H1 (cell line): Measurements from ENCODE around the gene PRMT2. TPM values are rescaled to one million over a fixed set of nuclear protein-coding genes. Genes with fewer than 3 reads are reported as not detected.

Source experiments
- CTCF ChIA-PET: fragments of 300-600 bp; sonication (Branson Sonifier 250); formaldehyde crosslinking; loops from one replicate; lab custom pipeline; 2021; ENCODE audit not compliant: partially characterized antibody; lab: Charles Lee
- POLR2A ChIA-PET: fragments of 300-600 bp; sonication (Branson Sonifier 250); formaldehyde crosslinking; loops from one replicate; lab custom pipeline; 2021; ENCODE audit warnings: inconsistent platforms; ENCODE audit not compliant: partially characterized antibody; lab: Charles Lee
- DNase-seq, 2 experiments: peaks; one replicate each; pipeline versions ENCODE4 v3.0.0 to v3.0.0-alpha.2; 2010 to 2022; ENCODE audit warnings: low spot score in 2 of 2, low read depth in 1 of 2, mixed read lengths in 1 of 2
- FAIRE-seq: peaks from 2 replicates; lab custom pipeline; 2011; peaks lifted over from hg19 to GRCh38; lab: Jason Lieb, UNC
- H2AFZ ChIP-seq: 2 replicates; pipeline ENCODE4 v1.8.1; 2012; ENCODE audit warnings: low read length, inconsistent platforms
- H2AK5ac ChIP-seq: 2 replicates; pipeline ENCODE4 v1.6.1; 2013; ENCODE audit warnings: low read depth, low read length
- H2BK120ac ChIP-seq: replicated peaks from 2 replicates; pipeline ENCODE3; 2013; ENCODE audit warnings: low read depth, low read length, inconsistent platforms
- H2BK12ac ChIP-seq: 2 replicates; pipeline ENCODE4 v1.6.1; 2013; ENCODE audit warnings: low read depth, low read length
- H2BK15ac ChIP-seq: 2 replicates; pipeline ENCODE4 v1.6.1; 2013; ENCODE audit warnings: low read length
- H2BK20ac ChIP-seq: 2 replicates; pipeline ENCODE4 v1.6.1; 2013; ENCODE audit warnings: low read length
- H2BK5ac ChIP-seq: 2 replicates; pipeline ENCODE4 v1.6.1; 2013; ENCODE audit warnings: low read depth, low read length
- H3K14ac ChIP-seq: 2 replicates; pipeline ENCODE4 v1.6.1; 2013; ENCODE audit warnings: inconsistent platforms; ENCODE audit not compliant: insufficient read length
- H3K18ac ChIP-seq: 2 replicates; pipeline ENCODE4 v1.6.1; 2013; ENCODE audit warnings: low read length; ENCODE audit errors: extremely low read depth
- H3K23ac ChIP-seq: 2 replicates; pipeline ENCODE4 v1.6.1; 2013; ENCODE audit warnings: inconsistent platforms; ENCODE audit not compliant: insufficient read length
- H3K23me2 ChIP-seq: 2 replicates; pipeline ENCODE4 v1.6.1; 2013; ENCODE audit warnings: low read depth, low read length
- H3K27ac ChIP-seq: 2 replicates; pipeline ENCODE4 v1.6.1; 2011; ENCODE audit warnings: low read depth, low read length, inconsistent platforms
- H3K27me3 ChIP-seq, 4 experiments: replicated peaks in 1 of 4; 1 replicate in 1 of 4; 2 replicates in 3 of 4; pipeline versions ENCODE4 v1.6.1 to v1.8.1; 2011 to 2013; ENCODE audit warnings: low read length in 3 of 4, mild to moderate bottlenecking in 3 of 4, inconsistent platforms in 2 of 4, mixed read lengths in 2 of 4, moderate library complexity in 1 of 4; ENCODE audit not compliant: control insufficient read depth in 3 of 4, insufficient read depth in 3 of 4; ENCODE audit errors: extremely low read depth in 1 of 4
- H3K36me3 ChIP-seq, 4 experiments: 2 replicates each; pipeline versions ENCODE4 v1.6.1 to v1.8.1; 2011 to 2013; ENCODE audit warnings: mild to moderate bottlenecking in 4 of 4, low read length in 3 of 4, moderate library complexity in 2 of 4, control low read depth in 1 of 4, inconsistent platforms in 1 of 4; ENCODE audit not compliant: insufficient read depth in 4 of 4, control insufficient read depth in 2 of 4
- H3K4ac ChIP-seq: replicated peaks from 2 replicates; pipeline ENCODE3; 2013; ENCODE audit warnings: low read length, low read depth, mixed read lengths, inconsistent platforms; ENCODE audit not compliant: insufficient read length
- H3K4me1 ChIP-seq, 4 experiments: replicated peaks in 1 of 4; 1 replicate in 1 of 4; 2 replicates in 3 of 4; pipeline versions ENCODE4 v1.6.1 to v1.8.1; 2011 to 2013; ENCODE audit warnings: low read length in 3 of 4, inconsistent platforms in 2 of 4, mixed read lengths in 1 of 4; ENCODE audit not compliant: insufficient read depth in 4 of 4, control insufficient read depth in 3 of 4
- H3K4me2 ChIP-seq, 2 experiments: 2 replicates each; pipeline versions ENCODE4 v1.6.1 to v1.8.1; 2011 to 2013; ENCODE audit warnings: low read depth in 2 of 2, low read length in 2 of 2, control low read depth in 1 of 2, inconsistent platforms in 1 of 2, mild to moderate bottlenecking in 1 of 2; ENCODE audit not compliant: insufficient read depth in 1 of 2
- H3K4me3 ChIP-seq, 4 experiments: fragments of 200-600, 300-600 bp in 1 of 4; sonication (generic), shearing (Covaris generic), sonication (Bioruptor Twin) in 1 of 4; 2 replicates each; pipeline versions ENCODE4 v1.5.1 to v1.8.1; 2011 to 2016; ENCODE audit warnings: low read length in 4 of 4, low read depth in 3 of 4, control low read depth in 2 of 4, inconsistent platforms in 2 of 4, mild to moderate bottlenecking in 2 of 4, mixed read lengths in 1 of 4, moderate library complexity in 1 of 4; ENCODE audit not compliant: insufficient read depth in 2 of 4; ENCODE audit errors: extremely low read depth in 1 of 4
- H3K56ac ChIP-seq: replicated peaks from 2 replicates; pipeline ENCODE3; 2013; ENCODE audit warnings: low read depth, mild to moderate bottlenecking, mixed read lengths, low read length, inconsistent platforms; ENCODE audit not compliant: insufficient read length
- H3K79me1 ChIP-seq: 2 replicates; pipeline ENCODE4 v1.6.1; 2013; ENCODE audit warnings: low read depth, low read length, control low read depth
- H3K79me2 ChIP-seq, 2 experiments: 2 replicates each; pipeline versions ENCODE4 v1.6.1 to v1.8.1; 2012 to 2013; ENCODE audit warnings: low read length in 2 of 2, mild to moderate bottlenecking in 2 of 2, inconsistent platforms in 1 of 2; ENCODE audit not compliant: insufficient read depth in 2 of 2, control insufficient read depth in 1 of 2
- H3K9ac ChIP-seq, 4 experiments: replicated peaks in 1 of 4; 1 replicate in 1 of 4; 2 replicates in 3 of 4; pipeline versions ENCODE4 v1.6.1 to v1.8.1; 2011 to 2013; ENCODE audit warnings: low read depth in 3 of 4, low read length in 3 of 4, control low read depth in 2 of 4, mild to moderate bottlenecking in 2 of 4, moderate library complexity in 2 of 4, inconsistent platforms in 1 of 4; ENCODE audit errors: extremely low read depth in 1 of 4
- H3K9me3 ChIP-seq, 2 experiments: 2 replicates each; pipeline versions ENCODE4 v1.6.1 to v1.8.1; 2012 to 2013; ENCODE audit warnings: mild to moderate bottlenecking in 2 of 2, moderate library complexity in 2 of 2, control low read depth in 1 of 2, inconsistent platforms in 1 of 2, low read depth in 1 of 2, low read length in 1 of 2, mixed read lengths in 1 of 2; ENCODE audit not compliant: insufficient read depth in 2 of 2
- H4K20me1 ChIP-seq, 2 experiments: replicated peaks in 1 of 2; 2 replicates each; pipeline versions ENCODE3 to v1.8.1; 2011 to 2013; ENCODE audit warnings: inconsistent platforms in 2 of 2, low read length in 2 of 2, mild to moderate bottlenecking in 1 of 2; ENCODE audit not compliant: insufficient read depth in 2 of 2, control insufficient read depth in 1 of 2
- H4K5ac ChIP-seq: 2 replicates; pipeline ENCODE4 v1.6.1; 2013; ENCODE audit warnings: low read length, low read depth, mixed read lengths, inconsistent platforms; ENCODE audit not compliant: insufficient read length
- H4K8ac ChIP-seq: 2 replicates; pipeline ENCODE4 v1.8.0; 2013; ENCODE audit warnings: mild to moderate bottlenecking, moderate library complexity, low read length, inconsistent platforms; ENCODE audit not compliant: insufficient read depth; ENCODE audit errors: extremely low read depth
- H4K91ac ChIP-seq: replicated peaks from 2 replicates; pipeline ENCODE3; 2013; ENCODE audit warnings: low read length, mixed read lengths, inconsistent platforms; ENCODE audit not compliant: insufficient read length
- BACH1 ChIP-seq: IDR thresholded peaks from 2 replicates; pipeline ENCODE4 v1.6.1; 2012; ENCODE audit warnings: low read length, improper control_type of control experiment
- CBX8 ChIP-seq: fragments of 300-800, 300-1000 bp; sonication (generic); IDR thresholded peaks from 2 replicates; pipeline ENCODE4 v1.7.1; 2016; ENCODE audit warnings: low read depth, low read length, borderline replicate concordance
- CEBPB ChIP-seq: IDR thresholded peaks from 2 replicates; pipeline ENCODE4 v1.6.1; 2012; ENCODE audit warnings: low read depth, low read length
- POLR2AphosphoS5 ChIP-seq: IDR thresholded peaks from 2 replicates; pipeline ENCODE4 v1.6.1; 2011; ENCODE audit warnings: low read depth, low read length
- RAD21 ChIP-seq, 2 experiments: IDR thresholded peaks in 1 of 2; conservative IDR thresholded peaks in 1 of 2; 2 replicates each; pipeline ENCODE4 v1.6.1; 2011; ENCODE audit warnings: low read depth in 2 of 2, low read length in 2 of 2, improper control_type of control experiment in 1 of 2, inconsistent platforms in 1 of 2, mild to moderate bottlenecking in 1 of 2, moderate library complexity in 1 of 2
- SP4 ChIP-seq: IDR thresholded peaks from 2 replicates; pipeline ENCODE4 v1.6.1; 2012; ENCODE audit warnings: low read length, inconsistent platforms
- TBP ChIP-seq: IDR thresholded peaks from 2 replicates; pipeline ENCODE4 v1.6.1; 2011; ENCODE audit warnings: low read depth, low read length, improper control_type of control experiment
- WGBS, 2 experiments: shearing (Covaris generic) in 1 of 2; methylation state at CpG; one replicate each; pipeline versions ENCODE4 v1.1.6 to v1.1.7; 2013 to 2015; ENCODE audit warnings: low lambda C conversion rate in 2 of 2, mixed read lengths in 2 of 2, inconsistent platforms in 1 of 2, low coverage in 1 of 2, missing lambda C conversion rate in 1 of 2; ENCODE audit not compliant: insufficient replicate concordance in 2 of 2, insufficient coverage in 1 of 2, insufficient read length in 1 of 2; ENCODE audit errors: extremely low coverage in 1 of 2, missing lambda C conversion rate in 1 of 2; 5-methylcytosine and 5-hydroxymethylcytosine counted together
- long read RNA-seq, 2 experiments: library from RNA in 1 of 2; library from capped mRNA in 1 of 2; stranded (forward); transcript quantifications; one replicate each; pipeline ENCODE4 v2.0.0, GENCODE V29; 2021; ENCODE audit warnings: inconsistent platforms in 1 of 2
- polyA minus RNA-seq, 3 experiments: library from RNA; depleted of rRNA, polyadenylated mRNA; stranded (reverse); fragments of >200 nt; gene quantifications; 1 replicate in 2 of 3; 2 replicates in 1 of 3; pipeline ENCODE4 v1.2.3, GENCODE V29; 2011
- polyA plus RNA-seq, 7 experiments: library from polyadenylated mRNA; depleted of rRNA in 3 of 7; stranded (reverse) in 5 of 7; unstranded in 2 of 7; fragments of >200 nt in 5 of 7; fragments of 200-250 nt in 2 of 7; gene quantifications; 1 replicate in 5 of 7; 2 replicates in 1 of 7; 4 replicates in 1 of 7; pipeline versions ENCODE4 v1.2.1 to v1.2.3, GENCODE V29; 2011 to 2013; ENCODE audit warnings: missing spikeins in 2 of 7, mixed read lengths in 2 of 7
- total RNA-seq: library from RNA; stranded (reverse); fragmentation: NEBNext Ultra II Directional; extraction: Animal tissue kit (Norgen Biotek cat#: 25700); gene quantifications from 2 replicates; pipeline ENCODE4 v1.2.1, GENCODE V29; 2021

Gene PRMT2
- 45.8 and 47.2 TPM in 2 replicates for total RNA-seq
- polyA plus RNA-seq (2011; rRNA removed): 59.2 and 72.2 TPM in 2 replicates
- 80.9 TPM for polyA plus RNA-seq (2011; cell fraction: cytosol; rRNA removed)
- polyA plus RNA-seq (2011; cell fraction: nucleus; rRNA removed): 94.3 TPM
- 48.7 to 64.9 TPM (median 59.2 TPM) in 4 replicates for polyA plus RNA-seq (2012, experiment 1 of 2)
- 20.8 TPM for polyA plus RNA-seq (2012, experiment 2 of 2)
- polyA plus RNA-seq (2013, experiment 1 of 2): 27.6 TPM
- 27.7 TPM for polyA plus RNA-seq (2013, experiment 2 of 2)
- polyA minus RNA-seq (2011; rRNA and poly(A)+ RNA removed): 55.1 and 56.6 TPM in 2 replicates
- 16.7 TPM for polyA minus RNA-seq (2011; cell fraction: cytosol; rRNA and poly(A)+ RNA removed)
- polyA minus RNA-seq (2011; cell fraction: nucleus; rRNA and poly(A)+ RNA removed): 34.1 TPM
- long read RNA-seq, experiment 1, partial matches to known transcripts: 14 of 32 reads
- long read RNA-seq, experiment 1, other reads (novel, unspliced or antisense): 12 of 32 reads
- long read RNA-seq, experiment 2, transcript PRMT2-203 (12 exons, 2,688 nt): minor isoform, 6 of 112 reads
- long read RNA-seq, experiment 2, transcript PRMT2-206 (11 exons, 2,131 nt): minor isoform, 10 of 112 reads
- long read RNA-seq, experiment 2, transcript PRMT2-204 (6 exons, 954 nt): major isoform, 21 of 112 reads
- long read RNA-seq, experiment 2, partial matches to known transcripts: 46 of 112 reads
- long read RNA-seq, experiment 2, other reads (novel, unspliced or antisense): 25 of 112 reads

DNA sequence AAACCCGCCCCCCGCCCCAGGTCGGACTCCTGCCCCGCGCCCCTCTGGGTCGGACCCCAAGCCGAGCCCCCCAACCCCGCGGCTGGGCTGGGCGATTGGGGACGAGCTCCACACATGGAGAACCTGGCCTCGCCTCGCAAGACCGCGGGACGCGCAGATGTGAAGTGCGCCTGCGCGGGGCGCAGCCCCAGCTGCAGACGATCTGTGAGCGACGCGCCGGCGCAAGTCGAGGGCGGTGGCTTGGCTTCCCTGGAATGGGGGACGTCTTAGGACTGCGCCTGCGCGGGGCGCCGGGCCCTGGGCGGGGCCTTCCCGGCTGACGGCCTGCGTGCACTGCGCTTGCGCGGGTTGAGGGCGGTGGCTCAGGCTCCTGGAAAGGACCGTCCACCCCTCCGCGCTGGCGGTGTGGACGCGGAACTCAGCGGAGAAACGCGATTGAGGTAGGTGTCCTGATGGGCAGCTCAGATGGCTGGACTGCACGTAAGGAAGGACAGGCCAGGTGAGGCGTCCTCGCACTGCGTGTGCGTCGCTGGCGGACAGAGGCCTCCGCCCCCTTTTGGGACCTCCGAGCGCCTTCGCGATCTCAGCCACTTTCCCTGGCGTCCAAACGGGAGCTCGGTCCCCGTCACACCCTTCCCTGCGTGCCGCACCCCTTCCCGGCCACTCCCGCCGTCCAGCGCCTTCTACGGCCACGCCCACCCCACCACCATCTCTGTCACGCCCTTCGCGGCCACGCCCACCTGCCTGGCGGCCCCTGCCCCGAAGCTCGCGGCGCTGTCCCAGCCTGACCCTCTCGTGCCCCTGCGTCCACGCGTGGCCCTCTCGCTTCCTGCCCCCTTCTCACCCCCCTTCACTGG, at the start of gene PRMT2:
TSS of gene PRMT2 (plus strand) at position 351 of the 857 bp plus-strand sequence. CDS start 1,278 bp downstream, outside the sequence.
- ChIA-PET CTCF (interaction anchor here (1.1 to 3.4 kb wide), 6 partner anchors 8 to 83 kb away, joined by 3 to 11 read pairs (median 5); no protein-coding TSS in a partner anchor), POLR2A (interaction anchor here (0.6 to 2.4 kb wide), 13 partner anchors 9 to 789 kb away, joined by 3 to 18 read pairs (median 4); no protein-coding TSS in a partner anchor)
- 1% methylated on average over 53 of the region's 90 CpGs; no CpG with 5 or more reads in 1 of the 2 experiments for WGBS, 2 experiments
- no peaks in the 10 kb centered on the region for H3K79me1 ChIP-seq
- no peaks in the 10 kb centered on the region for H3K9me3 ChIP-seq
- H3K23ac ChIP-seq: no peak within 1 kb of the TSS
- H4K20me1 ChIP-seq: peaks cover 0 to 4% of the 10 kb centered on the region in 2 experiments
- peak within 1 kb of the TSS; percentile 94 for H4K5ac ChIP-seq
- H3K4me3 ChIP-seq: peak within 1 kb of the TSS; percentile 80 to 98 (median 88)
- H3K23me2 ChIP-seq: peaks cover 4% of the 10 kb centered on the region; the same call in 1 of the 2 replicates
- H2BK20ac ChIP-seq: no peak within 1 kb of the TSS
- peak within 1 kb of the TSS; percentile 97 for H2BK12ac ChIP-seq
- DNase-seq (peak; percentile 93 to 99), FAIRE-seq (no peak)
- H3K14ac ChIP-seq: no peak within 1 kb of the TSS
- peak within 1 kb of the TSS; percentile 96 for H3K56ac ChIP-seq
- H2BK15ac ChIP-seq: peak within 1 kb of the TSS; percentile 83; the same call in 1 of the 2 replicates
- peak within 1 kb of the TSS; percentile 39 to 85 (median 78) for H3K9ac ChIP-seq
- H3K18ac ChIP-seq: peak within 1 kb of the TSS; percentile 94
- no peak within 1 kb of the TSS for H2AK5ac ChIP-seq
- H2AFZ ChIP-seq: peak within 1 kb of the TSS; percentile 98
- peak within 1 kb of the TSS; percentile 99 for H4K91ac ChIP-seq
- peaks cover 5 to 13% of the 10 kb centered on the region in 2 experiments; a peak in 2 of 4 replicates for H3K79me2 ChIP-seq
- H4K8ac ChIP-seq: peak within 1 kb of the TSS; percentile 95
- peak within 1 kb of the TSS; percentile 66 to 94 for H3K4me2 ChIP-seq
- H3K36me3 ChIP-seq: peaks cover 0 to 12% (median 1%) of the 10 kb centered on the region in 4 experiments; a peak in 2 of 8 replicates
- H2BK120ac ChIP-seq: peak within 1 kb of the TSS; percentile 69
- no peaks in the 10 kb centered on the region for H3K27me3 ChIP-seq
- H2BK5ac ChIP-seq: peak within 1 kb of the TSS; percentile 94
- peak within 1 kb of the TSS; percentile 100 for H3K4ac ChIP-seq
- H3K4me1 ChIP-seq: peaks cover 0 to 8% (median 4%) of the 10 kb centered on the region in 4 experiments; a peak in 4 of 7 replicates
- H3K27ac ChIP-seq: peak within 1 kb of the TSS; percentile 89
- TF ChIP-seq SP4 (peak; percentile 85; the same call in 1 of the 2 replicates), CEBPB (no peak), TBP (peak; percentile 76), RAD21 (IDR thresholded peaks at IDR 0.05 in 1 of 2, conservative IDR thresholded peaks at IDR 0.05 in 1 of 2; ENCODE audit: low read depth in 2 of 2, low read length in 2 of 2) (no peak), BACH1 (peak; percentile 64), CBX8 (no peak), POLR2AphosphoS5 (peak; percentile 97)
